ENCODE data around the gene VAC14.

- TF ChIP-seq POLR2AphosphoS5 (IDR thresholded peaks at IDR 0.05) (no peak), POLR2A (IDR thresholded peaks at IDR 0.05; ENCODE audit: low read depth) (no peak)
- TF ChIP-seq, protein P1, sequence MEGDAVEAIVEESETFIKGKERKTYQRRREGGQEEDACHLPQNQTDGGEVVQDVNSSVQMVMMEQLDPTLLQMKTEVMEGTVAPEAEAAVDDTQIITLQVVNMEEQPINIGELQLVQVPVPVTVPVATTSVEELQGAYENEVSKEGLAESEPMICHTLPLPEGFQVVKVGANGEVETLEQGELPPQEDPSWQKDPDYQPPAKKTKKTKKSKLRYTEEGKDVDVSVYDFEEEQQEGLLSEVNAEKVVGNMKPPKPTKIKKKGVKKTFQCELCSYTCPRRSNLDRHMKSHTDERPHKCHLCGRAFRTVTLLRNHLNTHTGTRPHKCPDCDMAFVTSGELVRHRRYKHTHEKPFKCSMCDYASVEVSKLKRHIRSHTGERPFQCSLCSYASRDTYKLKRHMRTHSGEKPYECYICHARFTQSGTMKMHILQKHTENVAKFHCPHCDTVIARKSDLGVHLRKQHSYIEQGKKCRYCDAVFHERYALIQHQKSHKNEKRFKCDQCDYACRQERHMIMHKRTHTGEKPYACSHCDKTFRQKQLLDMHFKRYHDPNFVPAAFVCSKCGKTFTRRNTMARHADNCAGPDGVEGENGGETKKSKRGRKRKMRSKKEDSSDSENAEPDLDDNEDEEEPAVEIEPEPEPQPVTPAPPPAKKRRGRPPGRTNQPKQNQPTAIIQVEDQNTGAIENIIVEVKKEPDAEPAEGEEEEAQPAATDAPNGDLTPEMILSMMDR (IDR thresholded peaks at IDR 0.05), result no peak
These were observed 87.6 kb downstream of the VAC14 start for GRCh38 chr16:70713342-70713741.

Measured in esophagus muscularis mucosa (tissue), 3 donors.